ENCODE measurements around the gene CMTM1. TPM values are rescaled to one million over a fixed set of nuclear protein-coding genes. Genes with fewer than 3 reads are reported as not detected.
"Not testable (repeated sequence)": the region's sequence is repeated elsewhere in the genome, so short reads cannot be mapped to it uniquely, and the experiment has no call there.

CMTM1 gene
- total RNA-seq, 1 donor = 3.2 TPM

- TF ChIP-seq CTCF (IDR thresholded peaks at IDR 0.05; ENCODE audit: insufficient read depth, low read length) = no peak
- DNase-seq (ENCODE audit: low read depth) = no peak
- no peak overlapping the region for H3K4me3 ChIP-seq (ENCODE audit: low read depth, low read length)
Measured at GRCh38 chr16:66591018-66591417, 24.8 kb downstream of the CMTM1 start.

- no peak overlapping the region for H3K4me3 ChIP-seq (ENCODE audit: low read depth, low read length)
- no peak for DNase-seq (ENCODE audit: low read depth)
- no peak for TF ChIP-seq CTCF (IDR thresholded peaks at IDR 0.05; ENCODE audit: insufficient read depth, low read length)
Measured at GRCh38 chr16:66592241-66592640, 26.0 kb downstream of the CMTM1 start.

- DNase-seq (ENCODE audit: low read depth) = no peak
- no peak for TF ChIP-seq CTCF (IDR thresholded peaks at IDR 0.05; ENCODE audit: insufficient read depth, low read length)
- no peak overlapping the region for H3K4me3 ChIP-seq (ENCODE audit: low read depth, low read length)
Measured at GRCh38 chr16:66592814-66593213, 26.6 kb downstream of the CMTM1 start.

- no peak for DNase-seq (ENCODE audit: low read depth)
- TF ChIP-seq CTCF (IDR thresholded peaks at IDR 0.05; ENCODE audit: insufficient read depth, low read length) = no peak
- no peak overlapping the region for H3K4me3 ChIP-seq (ENCODE audit: low read depth, low read length)
Measured at GRCh38 chr16:66594739-66595138, 28.5 kb downstream of the CMTM1 start.

GRCh38 chr16:66596559-66596958 is 30.3 kb downstream of the CMTM1 start:
- H3K4me3 ChIP-seq (ENCODE audit: low read depth, low read length); DNase-seq (ENCODE audit: low read depth): not testable (repeated sequence)

- H3K4me3 ChIP-seq (ENCODE audit: low read depth, low read length) = no peak overlapping the region
- no peak for TF ChIP-seq CTCF (IDR thresholded peaks at IDR 0.05; ENCODE audit: insufficient read depth, low read length)
- no peak for DNase-seq (ENCODE audit: low read depth)
Measured at GRCh38 chr16:66596986-66597848, 31.0 kb downstream of the CMTM1 start.

- no peak for TF ChIP-seq CTCF (IDR thresholded peaks at IDR 0.05; ENCODE audit: insufficient read depth, low read length)
- no peak for DNase-seq (ENCODE audit: low read depth)
- no peak overlapping the region for H3K4me3 ChIP-seq (ENCODE audit: low read depth, low read length)
Measured at GRCh38 chr16:66598111-66598510, 31.9 kb downstream of the CMTM1 start.
